H1 (cell line): Measurements from ENCODE around the gene ZAR1L. TPM values are rescaled to one million over a fixed set of nuclear protein-coding genes. Genes with fewer than 3 reads are reported as not detected.

Experiments
- CREB1 ChIP-seq: IDR thresholded peaks from 2 replicates; pipeline ENCODE4 v1.6.1; 2012; ENCODE audit warnings: inconsistent platforms
- FOSL1 ChIP-seq: IDR thresholded peaks from 2 replicates; pipeline ENCODE4 v1.6.1; 2011; ENCODE audit warnings: mild to moderate bottlenecking, low read depth, low read length, moderate library complexity; ENCODE audit not compliant: insufficient read depth
- RAD21 ChIP-seq, 2 experiments: IDR thresholded peaks in 1 of 2; conservative IDR thresholded peaks in 1 of 2; 2 replicates each; pipeline ENCODE4 v1.6.1; 2011; ENCODE audit warnings: low read depth in 2 of 2, low read length in 2 of 2, improper control_type of control experiment in 1 of 2, inconsistent platforms in 1 of 2, mild to moderate bottlenecking in 1 of 2, moderate library complexity in 1 of 2
- RNF2 ChIP-seq: fragments of 200-900, 300-1000 bp; sonication (generic); IDR thresholded peaks from 2 replicates; pipeline ENCODE4 v1.7.1; 2016; ENCODE audit warnings: borderline replicate concordance, low read depth, mild to moderate bottlenecking, antibody characterized with exemption, low read length; ENCODE audit not compliant: poor library complexity, severe bottlenecking; ENCODE audit errors: missing control alignments
- SIX5 ChIP-seq: IDR thresholded peaks from 2 replicates; pipeline ENCODE4 v1.6.1; 2011; ENCODE audit warnings: mild to moderate bottlenecking, low read depth, low read length
- TCF12 ChIP-seq: IDR thresholded peaks from 2 replicates; pipeline ENCODE4 v1.6.1; 2011; ENCODE audit warnings: low read depth, mild to moderate bottlenecking, low read length
- polyA plus RNA-seq, 7 experiments: library from polyadenylated mRNA; depleted of rRNA in 3 of 7; stranded (reverse) in 5 of 7; unstranded in 2 of 7; fragments of >200 nt in 5 of 7; fragments of 200-250 nt in 2 of 7; gene quantifications; 1 replicate in 5 of 7; 2 replicates in 1 of 7; 4 replicates in 1 of 7; pipeline versions ENCODE4 v1.2.1 to v1.2.3, GENCODE V29; 2011 to 2013; ENCODE audit warnings: missing spikeins in 2 of 7, mixed read lengths in 2 of 7
- total RNA-seq: library from RNA; stranded (reverse); fragmentation: NEBNext Ultra II Directional; extraction: Animal tissue kit (Norgen Biotek cat#: 25700); gene quantifications from 2 replicates; pipeline ENCODE4 v1.2.1, GENCODE V29; 2021
- TF ChIP-seq, protein P1 (sequence below): IDR thresholded peaks from 2 replicates; pipeline ENCODE4 v1.6.1; 2012; ENCODE audit warnings: inconsistent platforms

Gene ZAR1L
- total and polyA plus RNA-seq, 2 of the 8 experiments (the other 6 are each of a cell fraction or from before 2014, with no cell fraction given): 0.19 to 0.30 TPM

DNA sequence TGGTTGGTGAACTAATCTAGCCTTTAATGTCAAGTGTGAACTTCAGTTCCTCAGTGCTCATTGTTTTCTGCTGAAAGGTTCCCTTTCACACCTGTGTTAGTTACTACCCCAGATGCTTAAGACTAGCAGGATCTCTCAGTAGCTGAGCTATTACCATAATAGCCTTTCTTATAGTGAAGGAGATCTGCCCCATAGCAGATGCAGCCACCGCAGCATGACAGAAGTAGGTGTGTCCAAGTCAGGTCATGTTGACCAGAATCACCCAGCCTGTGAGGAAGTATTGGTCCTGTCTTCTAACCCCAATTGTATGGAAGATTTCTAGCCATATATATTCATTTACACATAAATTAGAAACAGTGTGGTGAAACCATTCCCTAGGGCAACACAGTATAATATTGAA, 37.3 kb downstream of the ZAR1L start (continued):
- TF ChIP-seq SIX5: no peak
- TF ChIP-seq RAD21 (IDR thresholded peaks at IDR 0.05 in 1 of 2, conservative IDR thresholded peaks at IDR 0.05 in 1 of 2; ENCODE audit: low read depth in 2 of 2, low read length in 2 of 2): no peak
- TF ChIP-seq, protein P1, sequence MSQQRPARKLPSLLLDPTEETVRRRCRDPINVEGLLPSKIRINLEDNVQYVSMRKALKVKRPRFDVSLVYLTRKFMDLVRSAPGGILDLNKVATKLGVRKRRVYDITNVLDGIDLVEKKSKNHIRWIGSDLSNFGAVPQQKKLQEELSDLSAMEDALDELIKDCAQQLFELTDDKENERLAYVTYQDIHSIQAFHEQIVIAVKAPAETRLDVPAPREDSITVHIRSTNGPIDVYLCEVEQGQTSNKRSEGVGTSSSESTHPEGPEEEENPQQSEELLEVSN: no peak
- TF ChIP-seq FOSL1: no peak
- no peak for TF ChIP-seq CREB1
- TF ChIP-seq TCF12: no peak
- no peak for TF ChIP-seq RNF2
